Kidney epithelial cell (primary cell): Measurements from ENCODE around the gene CARMIL1. TPM values are rescaled to one million over a fixed set of nuclear protein-coding genes. Genes with fewer than 3 reads are reported as not detected.

Experiments
- DNase-seq: peaks from one replicate; pipeline ENCODE4 v3.0.0-alpha.2; 2010; ENCODE audit warnings: low read depth
- H3K27me3 ChIP-seq: 2 replicates; pipeline ENCODE4 v1.6.0; 2011; ENCODE audit warnings: low read length; ENCODE audit not compliant: control insufficient read depth, insufficient read depth
- H3K36me3 ChIP-seq: 2 replicates; pipeline ENCODE4 v1.5.1; 2011; ENCODE audit warnings: low read length; ENCODE audit not compliant: control insufficient read depth, insufficient read depth
- H3K4me3 ChIP-seq: 2 replicates; pipeline ENCODE4 v1.5.1; 2011; ENCODE audit warnings: low read depth, mild to moderate bottlenecking, control low read depth, low read length
- CTCF ChIP-seq: IDR thresholded peaks from 2 replicates; pipeline ENCODE4 v1.5.1; 2011; ENCODE audit warnings: mild to moderate bottlenecking, moderate library complexity, low read length, control low read depth, inconsistent platforms; ENCODE audit not compliant: insufficient read depth, poor library complexity, severe bottlenecking
- total RNA-seq: library from RNA; depleted of rRNA; stranded (reverse); fragments of >200 nt; gene quantifications from 2 replicates; pipeline ENCODE4 v1.2.3, GENCODE V29; 2015

CARMIL1 gene
- total RNA-seq, 1 donor from 2014 or later: 14.7 TPM

DNA sequence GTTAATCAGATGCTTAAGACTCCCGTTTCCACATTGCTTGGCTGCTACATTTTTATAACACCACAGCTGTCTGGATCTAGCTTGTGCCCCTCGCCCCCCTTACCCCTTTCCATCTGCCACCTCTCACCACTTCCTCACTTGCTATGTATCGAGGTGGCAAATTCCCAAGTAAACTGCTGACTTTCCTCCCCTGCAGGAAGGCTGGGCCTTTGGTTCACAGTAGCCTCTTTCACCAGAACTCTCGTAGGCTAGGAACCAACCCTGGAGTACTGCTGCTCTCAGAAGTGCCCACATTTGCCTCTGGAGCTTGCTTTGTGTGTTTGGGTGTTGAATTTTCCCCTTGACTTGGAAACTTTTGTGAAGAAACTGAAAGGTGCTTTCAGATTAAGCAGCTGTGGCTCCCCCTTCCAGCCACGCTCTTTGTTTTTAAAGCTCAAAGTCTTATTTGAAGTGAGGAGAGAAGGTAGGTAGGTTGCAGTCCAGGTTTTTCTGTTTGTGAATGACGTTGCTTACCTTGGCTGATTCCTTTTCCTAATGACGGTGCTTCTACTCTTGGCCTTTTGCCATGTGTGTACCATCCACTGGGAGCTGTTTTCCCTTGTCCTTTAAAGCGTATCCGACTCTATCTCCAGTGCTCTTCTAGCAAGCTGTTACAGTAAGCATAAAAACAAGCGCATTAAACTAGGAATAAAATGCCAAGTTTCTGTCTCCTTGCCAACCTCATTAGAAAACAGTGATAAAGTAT lies 90.4 kb downstream of the CARMIL1 start:
- DNase-seq: no peak
- no peaks in the 10 kb centered on the region for H3K36me3 ChIP-seq
- TF ChIP-seq CTCF: no peak
- no peaks in the 10 kb centered on the region for H3K27me3 ChIP-seq
- no peak overlapping the region for H3K4me3 ChIP-seq

- no peak for TF ChIP-seq CTCF
- Histone ChIP-seq H3K4me3 (no peak overlapping the region), H3K36me3 (no peaks in the 10 kb centered on the region), H3K27me3 (no peaks in the 10 kb centered on the region)
- no peak for DNase-seq
Observed at GRCh38 chr6:25370178-25371036, 91.2 kb downstream of the CARMIL1 start.

- Histone ChIP-seq H3K4me3 (no peak overlapping the region), H3K36me3 (no peaks in the 10 kb centered on the region), H3K27me3 (no peaks in the 10 kb centered on the region)
- no peak for TF ChIP-seq CTCF
- DNase-seq: no peak
Observed at GRCh38 chr6:25371037-25371347, 91.8 kb downstream of the CARMIL1 start.

DNA sequence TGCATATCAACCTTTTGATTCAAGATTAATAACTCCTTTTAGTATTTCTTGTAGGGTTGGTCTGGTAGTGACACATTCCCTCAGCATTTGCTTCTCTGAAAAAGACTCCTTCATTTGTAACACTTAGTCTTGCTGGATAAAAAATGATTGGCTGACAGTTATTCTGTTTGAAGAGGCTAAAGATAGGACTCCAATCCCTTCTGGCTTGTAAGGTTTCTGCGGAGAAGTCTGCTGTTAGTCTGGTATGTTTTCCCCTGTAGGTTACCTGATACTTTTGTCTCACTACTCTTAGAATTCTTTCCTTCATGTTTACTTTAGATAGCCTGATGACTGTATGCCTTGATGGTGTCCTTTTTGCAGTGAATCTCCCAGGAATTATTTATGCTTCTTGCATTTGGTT lies 96.0 kb downstream of the CARMIL1 start:
- H3K27me3 ChIP-seq: no peaks in the 10 kb centered on the region
- no peak overlapping the region for H3K4me3 ChIP-seq
- H3K36me3 ChIP-seq: no peaks in the 10 kb centered on the region
- TF ChIP-seq CTCF: no peak
- DNase-seq: no peak

DNA sequence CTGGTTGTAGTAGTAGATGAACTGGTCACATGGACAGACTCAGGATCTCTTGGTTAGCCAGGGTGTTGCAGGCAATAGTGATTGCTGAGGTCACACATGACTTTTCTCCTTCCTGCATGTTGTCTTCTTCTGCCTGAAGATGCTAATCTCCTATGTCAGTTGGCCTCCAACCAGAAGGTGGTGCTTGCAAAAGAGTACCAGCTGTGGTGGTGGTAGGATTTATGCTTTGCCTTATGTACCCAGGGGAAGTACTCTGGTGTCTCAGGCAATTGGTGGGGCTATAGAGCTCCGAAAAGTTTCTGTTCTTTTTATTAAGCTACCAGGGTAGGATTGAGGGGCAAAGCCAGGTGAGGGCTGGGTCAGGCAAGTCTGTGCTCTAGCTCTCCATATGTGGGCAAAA lies 98.5 kb downstream of the CARMIL1 start:
- no peak for DNase-seq
- Histone ChIP-seq H3K27me3 (no peaks in the 10 kb centered on the region), H3K36me3 (no peaks in the 10 kb centered on the region), H3K4me3 (no peak overlapping the region)
- TF ChIP-seq CTCF: no peak
